Heart left ventricle (tissue), 13 donors: Measurements from ENCODE around the gene GNG3.

Experiments
- POLR2A ChIP-seq, 2 donors: fragments of 450-650 bp; IDR thresholded peaks; one replicate each; pipeline ENCODE4 v1.6.1; 2017; ENCODE audit warnings: antibody characterized with exemption in 2 of 2, mild to moderate bottlenecking in 2 of 2, moderate library complexity in 2 of 2
- TF ChIP-seq, protein P1 (sequence below), 12 donors: fragments of 200-600 bp; sonication (generic) in 4 of 12; IDR thresholded peaks; one replicate each; pipeline versions ENCODE4 v1.5.0 to v1.8.0; 2018 to 2022; ENCODE audit warnings: antibody characterized with exemption in 12 of 12, mild to moderate bottlenecking in 5 of 12
- donor health status: ischemic (EF 13 %, LVEDD 7.1; RV severe dilation, severe dysfunction).
- donor health status: DM: no; HTN: yes; CAD: no.
- donor health status: DM: no; HTN: no; CAD: no.
- donor health status: ischemic (EF 25% LVEDD 6.9; RV normal size, moderate dysfunction).
- donor health status: ischemic (EF 25% LVEDD 5.7; RV mildly dilated, moderate dysfunction).
- donor health status: ischemic (EF 35%, LVEDD 5.7; RV mildly dilated, moderate dysfunction).
- donor health status: nonischemic (EF 11% LVEDD 7.7; RV severe dilation, severe dysfunction).
- donor health status: DM: yes; HTN: yes; CAD: no.
- donor health status: PGD.
- donor health status: ischemic (EF 29% LVEDD 5.4; RV normal size, mild dysfunction).
- donor health status: nonischemic (EF 23%, LVEDD 6.1; RV moderate dilation, normal function).

DNA sequence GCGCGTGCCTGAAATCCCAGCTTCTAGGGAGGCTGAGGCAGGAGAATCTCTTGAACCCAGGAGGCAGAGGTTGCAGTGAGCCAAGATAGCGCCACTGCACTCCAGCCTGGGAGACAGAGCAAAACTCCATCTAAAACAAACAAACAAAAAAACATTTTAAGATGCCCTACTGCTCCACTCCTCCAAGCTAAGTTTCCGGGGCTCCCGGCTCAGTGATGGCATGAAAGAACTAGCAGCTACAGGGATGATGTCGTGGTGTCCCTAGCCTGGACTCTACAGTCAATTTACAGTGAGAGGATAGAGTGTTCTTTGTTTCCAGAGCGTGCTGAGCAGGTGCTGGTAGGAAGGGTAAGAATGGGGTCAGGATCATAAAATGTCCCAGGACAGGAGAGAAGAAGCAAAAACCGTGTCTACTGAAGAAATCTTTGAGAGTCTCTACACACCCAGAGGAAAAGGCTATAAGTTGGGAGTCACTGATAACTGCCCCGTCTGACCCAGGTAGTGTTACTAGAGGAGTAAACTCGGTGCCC lies 47.7 kb downstream of the GNG3 start:
- TF ChIP-seq, protein P1, sequence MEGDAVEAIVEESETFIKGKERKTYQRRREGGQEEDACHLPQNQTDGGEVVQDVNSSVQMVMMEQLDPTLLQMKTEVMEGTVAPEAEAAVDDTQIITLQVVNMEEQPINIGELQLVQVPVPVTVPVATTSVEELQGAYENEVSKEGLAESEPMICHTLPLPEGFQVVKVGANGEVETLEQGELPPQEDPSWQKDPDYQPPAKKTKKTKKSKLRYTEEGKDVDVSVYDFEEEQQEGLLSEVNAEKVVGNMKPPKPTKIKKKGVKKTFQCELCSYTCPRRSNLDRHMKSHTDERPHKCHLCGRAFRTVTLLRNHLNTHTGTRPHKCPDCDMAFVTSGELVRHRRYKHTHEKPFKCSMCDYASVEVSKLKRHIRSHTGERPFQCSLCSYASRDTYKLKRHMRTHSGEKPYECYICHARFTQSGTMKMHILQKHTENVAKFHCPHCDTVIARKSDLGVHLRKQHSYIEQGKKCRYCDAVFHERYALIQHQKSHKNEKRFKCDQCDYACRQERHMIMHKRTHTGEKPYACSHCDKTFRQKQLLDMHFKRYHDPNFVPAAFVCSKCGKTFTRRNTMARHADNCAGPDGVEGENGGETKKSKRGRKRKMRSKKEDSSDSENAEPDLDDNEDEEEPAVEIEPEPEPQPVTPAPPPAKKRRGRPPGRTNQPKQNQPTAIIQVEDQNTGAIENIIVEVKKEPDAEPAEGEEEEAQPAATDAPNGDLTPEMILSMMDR (IDR thresholded peaks at IDR 0.05), result no peak
- TF ChIP-seq POLR2A (IDR thresholded peaks at IDR 0.05), result no peak
